SU-DHL-6 (cell line): Measurements from ENCODE around the gene CLCA1.

ENCODE experiments used
- EZH2phosphoT487 ChIP-seq: fragments of 200-600 bp; sonication (generic), shearing (Covaris generic); conservative IDR thresholded peaks from 2 replicates; pipeline ENCODE4 v1.6.1; 2018; ENCODE audit warnings: mild to moderate bottlenecking, antibody characterized with exemption, low read length, moderate library complexity, mixed read lengths
- TF ChIP-seq, protein P1 (sequence below): fragments of 200-600 bp; sonication (generic); IDR thresholded peaks from one replicate; pipeline ENCODE4 v1.5.1; 2017; ENCODE audit warnings: antibody characterized with exemption, mild to moderate bottlenecking, low read length, moderate library complexity; ENCODE audit not compliant: insufficient read depth, poor library complexity, severe bottlenecking

DNA sequence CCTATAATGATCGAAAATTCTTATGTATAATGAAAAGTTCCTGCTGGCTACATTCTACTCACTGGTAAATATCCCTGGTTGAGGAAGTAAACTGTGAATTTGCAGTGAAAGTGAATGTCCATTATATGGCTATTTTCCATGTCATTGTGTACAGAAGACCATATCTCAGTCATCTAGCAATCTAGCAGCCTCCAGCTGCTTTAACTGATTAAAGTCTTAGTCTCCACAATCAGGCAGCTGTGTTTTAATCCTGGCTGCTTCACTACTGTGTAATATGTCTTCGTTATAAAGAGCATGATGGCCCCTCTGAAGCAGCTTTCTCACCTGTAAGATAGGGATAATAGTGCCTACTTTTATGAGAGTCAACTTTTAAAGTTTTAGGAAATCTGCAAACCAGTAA is 33.4 kb upstream of the CLCA1 start:
- TF ChIP-seq, protein P1, sequence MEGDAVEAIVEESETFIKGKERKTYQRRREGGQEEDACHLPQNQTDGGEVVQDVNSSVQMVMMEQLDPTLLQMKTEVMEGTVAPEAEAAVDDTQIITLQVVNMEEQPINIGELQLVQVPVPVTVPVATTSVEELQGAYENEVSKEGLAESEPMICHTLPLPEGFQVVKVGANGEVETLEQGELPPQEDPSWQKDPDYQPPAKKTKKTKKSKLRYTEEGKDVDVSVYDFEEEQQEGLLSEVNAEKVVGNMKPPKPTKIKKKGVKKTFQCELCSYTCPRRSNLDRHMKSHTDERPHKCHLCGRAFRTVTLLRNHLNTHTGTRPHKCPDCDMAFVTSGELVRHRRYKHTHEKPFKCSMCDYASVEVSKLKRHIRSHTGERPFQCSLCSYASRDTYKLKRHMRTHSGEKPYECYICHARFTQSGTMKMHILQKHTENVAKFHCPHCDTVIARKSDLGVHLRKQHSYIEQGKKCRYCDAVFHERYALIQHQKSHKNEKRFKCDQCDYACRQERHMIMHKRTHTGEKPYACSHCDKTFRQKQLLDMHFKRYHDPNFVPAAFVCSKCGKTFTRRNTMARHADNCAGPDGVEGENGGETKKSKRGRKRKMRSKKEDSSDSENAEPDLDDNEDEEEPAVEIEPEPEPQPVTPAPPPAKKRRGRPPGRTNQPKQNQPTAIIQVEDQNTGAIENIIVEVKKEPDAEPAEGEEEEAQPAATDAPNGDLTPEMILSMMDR, result no peak
- no peak for TF ChIP-seq EZH2phosphoT487
